Tibial artery (tissue), 4 donors: ENCODE data around the gene TRPM2.

Experiments
- DNase-seq, 2 donors: peaks; one replicate each; pipeline ENCODE4 v3.0.0-alpha.2; 2019
- H3K27ac ChIP-seq, 2 donors: fragments of 200-600 bp; sonication (generic) in 1 of 2; 1 replicate in 1 of 2; 2 replicates in 1 of 2; pipeline ENCODE4 v1.5.1; 2018 to 2019; ENCODE audit warnings: mild to moderate bottlenecking in 1 of 2
- H3K27me3 ChIP-seq, 2 donors: fragments of 200-600 bp; sonication (generic) in 1 of 2; one replicate each; pipeline versions ENCODE4 v1.5.1 to v1.6.0; 2016 to 2019
- H3K36me3 ChIP-seq, 3 donors: fragments of 200-600 bp; sonication (generic) in 2 of 3; one replicate each; pipeline ENCODE4 v1.5.1; 2016 to 2019; ENCODE audit warnings: mild to moderate bottlenecking in 2 of 3
- H3K4me1 ChIP-seq, 4 donors: fragments of 200-600 bp; sonication (generic) in 2 of 4; 1 replicate in 3 of 4; 2 replicates in 1 of 4; pipeline ENCODE4 v1.5.1; 2016 to 2019
- H3K4me3 ChIP-seq, 2 donors: fragments of 200-600 bp; sonication (generic) in 1 of 2; 1 replicate in 1 of 2; 2 replicates in 1 of 2; pipeline ENCODE4 v1.5.1; 2018 to 2019; ENCODE audit warnings: mild to moderate bottlenecking in 2 of 2
- H3K9me3 ChIP-seq, 3 donors: fragments of 200-600 bp; sonication (generic) in 1 of 3; one replicate each; pipeline ENCODE4 v1.5.1; 2016 to 2019
- intact Hi-C: fragments of 100-400 bp; cut with DNase I; formaldehyde crosslinking; loops from one replicate; pipeline ENCODE4 v1.15.0; 2023; ENCODE audit warnings: low total_unique reads
- TF ChIP-seq, protein P1 (sequence below), 2 experiments: fragments of 200-600 bp in 1 of 2; fragments of 450-650 bp in 1 of 2; IDR thresholded peaks; one replicate each; pipeline ENCODE4 v1.5.1; 2017 to 2019; ENCODE audit warnings: antibody characterized with exemption in 2 of 2, mild to moderate bottlenecking in 1 of 2, moderate library complexity in 1 of 2

Gene TRPM2

DNA sequence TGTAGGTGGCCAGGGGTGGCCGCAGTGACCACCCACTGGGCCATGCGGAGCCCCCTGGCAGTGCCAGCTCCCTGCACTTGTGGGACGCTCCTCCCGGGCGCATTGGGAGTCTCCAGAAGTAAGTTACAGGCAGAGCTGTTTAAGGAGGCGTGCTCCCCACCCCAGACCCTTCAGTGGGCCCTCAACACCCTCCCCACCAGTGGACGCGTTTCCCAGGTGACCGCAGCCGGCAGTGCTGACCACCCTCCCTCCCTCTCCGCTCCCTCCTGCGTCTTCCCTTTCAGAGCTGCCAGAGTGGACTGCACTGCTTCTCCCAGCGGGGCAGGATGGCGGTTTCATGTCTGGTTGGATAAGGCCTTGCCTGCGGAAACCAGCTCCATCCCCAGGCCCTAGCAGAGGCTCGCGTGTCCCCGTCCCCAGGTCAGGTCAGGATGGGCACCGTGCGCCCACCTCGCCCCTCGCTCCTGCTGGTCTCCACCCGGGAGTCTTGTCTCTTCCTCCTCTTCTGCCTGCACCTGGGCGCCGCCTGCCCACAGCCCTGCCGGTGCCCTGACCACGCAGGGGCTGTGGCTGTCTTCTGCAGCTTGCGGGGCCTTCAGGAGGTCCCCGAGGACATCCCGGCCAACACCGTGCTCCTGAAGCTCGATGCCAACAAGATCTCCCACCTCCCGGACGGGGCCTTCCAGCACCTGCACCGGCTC is 102.9 kb downstream of the TRPM2 start:
- TF ChIP-seq, protein P1, sequence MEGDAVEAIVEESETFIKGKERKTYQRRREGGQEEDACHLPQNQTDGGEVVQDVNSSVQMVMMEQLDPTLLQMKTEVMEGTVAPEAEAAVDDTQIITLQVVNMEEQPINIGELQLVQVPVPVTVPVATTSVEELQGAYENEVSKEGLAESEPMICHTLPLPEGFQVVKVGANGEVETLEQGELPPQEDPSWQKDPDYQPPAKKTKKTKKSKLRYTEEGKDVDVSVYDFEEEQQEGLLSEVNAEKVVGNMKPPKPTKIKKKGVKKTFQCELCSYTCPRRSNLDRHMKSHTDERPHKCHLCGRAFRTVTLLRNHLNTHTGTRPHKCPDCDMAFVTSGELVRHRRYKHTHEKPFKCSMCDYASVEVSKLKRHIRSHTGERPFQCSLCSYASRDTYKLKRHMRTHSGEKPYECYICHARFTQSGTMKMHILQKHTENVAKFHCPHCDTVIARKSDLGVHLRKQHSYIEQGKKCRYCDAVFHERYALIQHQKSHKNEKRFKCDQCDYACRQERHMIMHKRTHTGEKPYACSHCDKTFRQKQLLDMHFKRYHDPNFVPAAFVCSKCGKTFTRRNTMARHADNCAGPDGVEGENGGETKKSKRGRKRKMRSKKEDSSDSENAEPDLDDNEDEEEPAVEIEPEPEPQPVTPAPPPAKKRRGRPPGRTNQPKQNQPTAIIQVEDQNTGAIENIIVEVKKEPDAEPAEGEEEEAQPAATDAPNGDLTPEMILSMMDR (IDR thresholded peaks at IDR 0.05): no peak
- no peak overlapping the region for H3K27ac ChIP-seq
- H3K4me1 ChIP-seq: peaks cover 0 to 14% (median 10%) of the 10 kb centered on the region in 4 donors
- peaks cover 0 to 12% (median 12%) of the 10 kb centered on the region in 3 donors for H3K9me3 ChIP-seq
- H3K4me3 ChIP-seq: peak overlapping the region; percentile 49 to 71
- no peaks in the 10 kb centered on the region for H3K36me3 ChIP-seq
- peak in 1 of 2 donors; percentile 63 for DNase-seq
- intact Hi-C loops: no loop called here
- peaks cover 0 to 28% of the 10 kb centered on the region in 2 donors for H3K27me3 ChIP-seq

DNA sequence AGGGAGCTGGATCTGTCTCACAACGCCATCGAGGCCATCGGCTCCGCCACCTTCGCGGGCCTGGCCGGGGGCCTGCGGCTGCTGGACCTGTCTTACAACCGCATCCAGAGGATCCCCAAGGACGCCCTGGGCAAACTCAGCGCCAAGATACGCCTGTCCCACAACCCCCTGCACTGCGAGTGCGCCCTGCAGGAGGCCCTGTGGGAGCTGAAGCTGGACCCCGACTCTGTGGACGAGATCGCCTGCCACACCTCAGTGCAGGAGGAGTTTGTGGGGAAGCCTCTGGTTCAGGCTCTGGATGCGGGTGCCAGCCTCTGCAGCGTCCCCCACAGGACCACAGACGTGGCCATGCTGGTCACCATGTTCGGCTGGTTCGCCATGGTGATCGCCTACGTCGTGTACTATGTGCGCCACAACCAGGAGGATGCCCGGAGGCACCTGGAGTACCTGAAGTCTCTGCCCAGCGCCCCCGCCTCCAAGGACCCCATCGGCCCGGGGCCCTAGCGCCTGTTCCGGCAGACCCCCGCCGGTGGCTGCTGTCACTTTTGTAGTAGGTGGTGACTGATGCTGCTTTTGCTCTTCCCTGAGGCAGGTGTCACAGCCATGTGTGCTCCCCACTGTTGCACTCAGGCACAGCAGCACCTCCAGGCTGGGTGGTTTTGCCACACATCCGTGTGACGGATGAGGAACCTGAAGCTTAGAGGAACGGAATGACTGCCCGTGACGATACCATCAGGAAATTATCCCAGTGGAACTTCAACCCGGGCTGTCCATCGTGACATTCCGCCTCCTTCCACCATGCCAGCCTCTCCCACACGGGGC is 103.7 kb downstream of the TRPM2 start:
- Histone ChIP-seq H3K27me3 (peaks cover 0 to 24% of the 10 kb centered on the region in 2 donors), H3K27ac (no peak overlapping the region), H3K36me3 (no peaks in the 10 kb centered on the region), H3K4me1 (peaks cover 0 to 14% (median 10%) of the 10 kb centered on the region in 4 donors), H3K4me3 (no peak overlapping the region), H3K9me3 (peaks cover 0 to 12% (median 7%) of the 10 kb centered on the region in 3 donors)
- TF ChIP-seq, protein P1 (IDR thresholded peaks at IDR 0.05): no peak
- DNase-seq: peak in 1 of 2 donors; percentile 58
- intact Hi-C loops: no loop called here

DNA sequence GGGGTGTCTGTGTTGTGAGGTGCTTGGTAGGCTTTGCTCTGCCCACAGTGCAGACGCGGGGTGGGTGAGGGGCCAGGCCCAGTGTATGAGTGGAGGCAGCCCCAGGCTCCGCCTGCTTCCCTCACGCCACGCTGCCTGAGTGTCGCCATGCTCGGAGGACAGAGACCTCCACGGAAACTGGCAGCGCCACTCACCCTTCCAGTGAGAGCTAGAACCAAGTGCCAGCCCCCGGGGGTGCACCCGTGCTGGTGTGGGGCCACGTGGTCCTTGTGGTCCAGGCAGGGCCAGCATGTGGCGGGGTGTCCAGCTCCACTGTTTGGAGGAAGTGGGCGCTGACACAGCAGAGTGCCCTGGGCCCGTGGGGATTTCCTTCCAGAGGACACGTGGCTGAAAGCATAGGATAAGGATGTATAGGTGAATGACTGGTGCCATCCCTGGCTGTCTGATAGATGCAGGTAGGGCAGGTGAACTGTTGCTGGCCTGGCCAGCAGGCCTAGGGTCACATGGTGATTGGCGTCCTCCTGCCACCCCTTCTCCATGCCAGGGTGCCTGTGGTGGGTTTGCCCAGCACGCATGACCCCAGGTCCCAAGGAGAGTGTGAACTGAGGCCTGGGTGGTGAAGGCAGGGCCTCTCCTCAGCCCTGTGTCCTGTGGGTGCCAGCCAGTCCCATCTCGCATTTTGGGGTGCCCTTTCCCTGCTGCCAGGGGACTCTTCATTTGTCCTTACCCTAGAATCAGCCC is 105.7 kb downstream of the TRPM2 start:
- peaks cover 0 to 10% (median 0%) of the 10 kb centered on the region in 3 donors for H3K9me3 ChIP-seq
- no peak overlapping the region for H3K27ac ChIP-seq
- H3K36me3 ChIP-seq: no peaks in the 10 kb centered on the region
- TF ChIP-seq, protein P1 (IDR thresholded peaks at IDR 0.05): no peak
- DNase-seq: peak in 1 of 2 donors; percentile 56
- no peak overlapping the region for H3K4me3 ChIP-seq
- peaks cover 0 to 30% of the 10 kb centered on the region in 2 donors for H3K27me3 ChIP-seq
- peaks cover 0 to 19% (median 10%) of the 10 kb centered on the region in 4 donors for H3K4me1 ChIP-seq
- intact Hi-C loops: no loop called here

DNA sequence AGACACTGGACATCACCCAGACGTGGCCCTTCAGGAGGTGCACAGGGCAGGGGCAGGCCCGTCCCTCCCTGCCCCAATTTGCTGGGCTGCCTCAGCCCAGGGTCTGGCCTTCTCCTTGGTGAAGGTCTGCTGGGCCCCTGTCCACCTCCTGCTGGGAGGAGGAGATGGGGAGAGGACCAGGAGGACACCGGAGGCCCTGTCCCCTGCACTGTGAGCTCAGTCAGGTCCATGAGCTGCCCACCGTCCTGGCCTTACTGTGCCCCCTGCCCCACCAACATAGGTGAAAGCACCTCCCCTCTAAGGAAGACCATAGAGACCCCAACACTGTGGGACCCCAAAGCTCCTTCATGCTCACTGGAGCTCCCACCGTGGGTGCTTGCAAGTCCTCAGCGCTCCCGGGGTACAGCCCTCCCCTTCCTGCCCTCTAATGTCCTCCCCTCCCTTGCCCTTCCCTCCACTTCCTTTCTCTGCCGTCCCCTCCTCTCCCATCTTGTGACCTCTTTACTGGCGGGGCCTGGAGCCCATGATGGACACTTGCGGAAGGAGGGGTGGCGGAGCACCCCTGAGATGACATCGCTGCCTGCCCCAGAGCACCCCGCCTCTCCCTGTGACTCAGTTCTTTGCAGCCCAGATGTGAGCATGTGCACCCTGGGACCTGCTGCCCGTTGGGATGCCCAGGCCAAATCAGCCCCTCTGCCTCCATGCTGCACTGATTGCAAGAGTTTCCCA is 106.5 kb downstream of the TRPM2 start:
- Histone ChIP-seq H3K36me3 (no peaks in the 10 kb centered on the region), H3K9me3 (peaks cover 0 to 3% (median 0%) of the 10 kb centered on the region in 3 donors), H3K27ac (no peak overlapping the region), H3K4me1 (peaks cover 0 to 19% (median 10%) of the 10 kb centered on the region in 4 donors), H3K4me3 (no peak overlapping the region), H3K27me3 (peaks cover 0 to 31% of the 10 kb centered on the region in 2 donors)
- intact Hi-C loops: no loop called here
- TF ChIP-seq, protein P1 (IDR thresholded peaks at IDR 0.05): no peak
- DNase-seq: peak in 1 of 2 donors; percentile 55

DNA sequence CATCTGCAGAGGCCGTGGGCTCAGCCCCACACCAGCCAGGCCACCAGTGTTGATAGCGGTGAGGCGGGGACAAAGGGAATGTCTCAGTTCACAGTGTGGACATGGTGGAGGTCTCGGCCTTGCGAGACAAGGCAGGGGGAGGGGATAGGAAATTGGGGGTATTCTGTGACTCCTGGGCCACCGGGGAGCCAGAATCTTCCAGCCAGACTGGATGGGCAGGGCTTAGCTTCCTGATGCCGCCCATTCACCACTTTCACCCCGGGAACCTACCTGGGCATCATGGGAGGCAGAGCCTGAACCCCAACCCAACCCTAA is 107.0 kb downstream of the TRPM2 start:
- Histone ChIP-seq H3K27ac (no peak overlapping the region), H3K4me1 (peaks cover 0 to 16% (median 9%) of the 10 kb centered on the region in 4 donors), H3K9me3 (no peaks in the 10 kb centered on the region), H3K27me3 (peaks cover 0 to 26% of the 10 kb centered on the region in 2 donors), H3K4me3 (no peak overlapping the region), H3K36me3 (no peaks in the 10 kb centered on the region)
- DNase-seq: no peak
- intact Hi-C loops: no loop called here
- TF ChIP-seq, protein P1 (IDR thresholded peaks at IDR 0.05): no peak
